WTC11 (cell line): ENCODE data around the gene EYS. TPM values are rescaled to one million over a fixed set of nuclear protein-coding genes. Genes with fewer than 3 reads are reported as not detected.

Experiments
- ATAC-seq: fragments of 200-7000 bp; cut with Tn5 transposase; 2 replicates; pipeline ENCODE4 v1.10.0; 2021; ENCODE audit warnings: mild to moderate bottlenecking, moderate library complexity
- CTCF ChIA-PET: fragments of 300-600 bp; sonication (Branson Sonifier 250); formaldehyde crosslinking; loops from one replicate; lab custom pipeline; 2021; ENCODE audit warnings: antibody characterized with exemption; lab: Charles Lee
- POLR2A ChIA-PET: fragments of 350-600 bp; sonication (Branson Sonifier 250); formaldehyde crosslinking; loops from one replicate; lab custom pipeline; 2021; ENCODE audit warnings: antibody characterized with exemption; lab: Charles Lee
- DNase-seq: peaks from one replicate; pipeline ENCODE4 v3.0.0; 2021; ENCODE audit warnings: low spot score
- H3K27ac Mint-ChIP-seq: 2 replicates; pipeline ENCODE4 v1.8.0; 2021; ENCODE audit warnings: mixed read lengths
- H3K27me3 Mint-ChIP-seq: 2 replicates; pipeline ENCODE4 v1.8.0; 2021; ENCODE audit warnings: low read depth, mild to moderate bottlenecking, moderate library complexity, mixed read lengths
- H3K36me3 Mint-ChIP-seq: 2 replicates; pipeline ENCODE4 v1.8.0; 2021; ENCODE audit warnings: mixed read lengths
- H3K4me1 Mint-ChIP-seq: 2 replicates; pipeline ENCODE4 v1.8.0; 2022; ENCODE audit warnings: mixed read lengths
- H3K4me3 Mint-ChIP-seq: 2 replicates; pipeline ENCODE4 v1.8.0; 2021; ENCODE audit warnings: mild to moderate bottlenecking, moderate library complexity, mixed read lengths
- H3K9me3 Mint-ChIP-seq: 2 replicates; pipeline ENCODE4 v1.8.0; 2021; ENCODE audit warnings: mixed read lengths
- ARID4B ChIP-seq: sonication (generic); formaldehyde crosslinking; IDR thresholded peaks from 2 replicates; pipeline ENCODE4 v1.8.0; 2023; ENCODE audit warnings: missing genetic modification reagents, mild to moderate bottlenecking, borderline replicate concordance
- ATF3 ChIP-seq: sonication (generic); formaldehyde crosslinking; conservative IDR thresholded peaks from 2 replicates; pipeline ENCODE4 v1.8.1; 2022; ENCODE audit warnings: mild to moderate bottlenecking, missing genetic modification reagents
- ERG ChIP-seq: fragments of 250-450 bp; sonication (Bioruptor Pico); IDR thresholded peaks from 2 replicates; pipeline ENCODE4 v1.8.0; 2021; ENCODE audit warnings: mild to moderate bottlenecking
- ESRRA ChIP-seq: sonication (generic); formaldehyde crosslinking; IDR thresholded peaks from 2 replicates; pipeline ENCODE4 v1.8.1; 2022; ENCODE audit warnings: mild to moderate bottlenecking, missing genetic modification reagents, borderline replicate concordance
- ETV6 ChIP-seq: sonication (generic); formaldehyde crosslinking; IDR thresholded peaks from 2 replicates; pipeline ENCODE4 v1.8.1; 2022; ENCODE audit warnings: mild to moderate bottlenecking, missing genetic modification reagents
- GRHL2 ChIP-seq: fragments of 250-450 bp; sonication (Bioruptor Pico); IDR thresholded peaks from 2 replicates; pipeline ENCODE4 v1.8.0; 2022; ENCODE audit warnings: mild to moderate bottlenecking, moderate library complexity; ENCODE audit not compliant: insufficient replicate concordance, severe bottlenecking
- HMGA2 ChIP-seq: fragments of 250-450 bp; sonication (Bioruptor Pico); IDR thresholded peaks from 2 replicates; pipeline ENCODE4 v1.4.0; 2021; ENCODE audit warnings: mild to moderate bottlenecking, moderate library complexity
- IRF1 ChIP-seq: sonication (generic); formaldehyde crosslinking; IDR thresholded peaks from 2 replicates; pipeline ENCODE4 v1.8.0; 2023; ENCODE audit warnings: missing genetic modification reagents
- IRF2 ChIP-seq: sonication (generic); formaldehyde crosslinking; IDR thresholded peaks from 2 replicates; pipeline ENCODE4 v1.8.0; 2022; ENCODE audit warnings: low read depth, missing genetic modification reagents, borderline replicate concordance
- JAZF1 ChIP-seq: fragments of 250-450 bp; sonication (Bioruptor Pico); IDR thresholded peaks from 2 replicates; pipeline ENCODE4 v1.9.0; 2021; ENCODE audit warnings: moderate library complexity, mild to moderate bottlenecking, inconsistent platforms
- KAT7 ChIP-seq: sonication (generic); formaldehyde crosslinking; IDR thresholded peaks from 2 replicates; pipeline ENCODE4 v1.8.1; 2023; ENCODE audit warnings: missing genetic modification reagents, mild to moderate bottlenecking, borderline replicate concordance
- MLX ChIP-seq: sonication (generic); formaldehyde crosslinking; IDR thresholded peaks from 2 replicates; pipeline ENCODE4 v1.8.1; 2023; ENCODE audit warnings: mild to moderate bottlenecking, missing genetic modification reagents, moderate library complexity
- RELA ChIP-seq: sonication (generic); formaldehyde crosslinking; IDR thresholded peaks from 2 replicates; pipeline ENCODE4 v1.8.1; 2022; ENCODE audit warnings: missing genetic modification reagents, mild to moderate bottlenecking, borderline replicate concordance
- ZNF219 ChIP-seq: sonication (generic); formaldehyde crosslinking; IDR thresholded peaks from 2 replicates; pipeline ENCODE4 v1.8.0; 2023; ENCODE audit warnings: missing genetic modification reagents, mild to moderate bottlenecking, borderline replicate concordance
- ZNF512 ChIP-seq: sonication (generic); formaldehyde crosslinking; IDR thresholded peaks from 2 replicates; pipeline ENCODE4 v1.8.1; 2022; ENCODE audit warnings: missing genetic modification reagents, borderline replicate concordance
- ZSCAN18 ChIP-seq: fragments of 250-450 bp; sonication (Bioruptor Pico); IDR thresholded peaks from 2 replicates; pipeline ENCODE4 v2.1.2; 2022; ENCODE audit warnings: mild to moderate bottlenecking, moderate library complexity
- total RNA-seq: library from RNA; stranded (reverse); gene quantifications from 3 replicates; pipeline ENCODE4 v1.2.3, GENCODE V29; 2021

Gene EYS
- total RNA-seq, 1 experiment from 2014 or later = not detected

- Mint-ChIP-seq H3K27me3 (peaks cover 6% of the 10 kb centered on the region), H3K4me1 (peaks cover 3% of the 10 kb centered on the region), H3K4me3 (no peak overlapping the region), H3K36me3 (peaks cover 8% of the 10 kb centered on the region), H3K9me3 (peaks cover 32% of the 10 kb centered on the region), H3K27ac (no peak overlapping the region)
- TF ChIP-seq HMGA2 (CRISPR knock-in tag) (peak; percentile 96; the same call in 1 of the 2 replicates), RELA (CRISPR knock-in tag) (no peak), JAZF1 (CRISPR knock-in tag) (no peak), ATF3 (CRISPR knock-in tag) (no peak), ETV6 (no peak)
- ATAC-seq = no peak
- DNase-seq = no peak
- CTCF ChIA-PET = no interaction called here
- POLR2A ChIA-PET = no interaction called here
Measured at GRCh38 chr6:64948261-64948660, 758.8 kb downstream of the EYS start.

- Mint-ChIP-seq H3K9me3 (peaks cover 40% of the 10 kb centered on the region), H3K27me3 (peaks cover 6% of the 10 kb centered on the region), H3K4me3 (no peak overlapping the region), H3K36me3 (peaks cover 23% of the 10 kb centered on the region), H3K4me1 (peaks cover 3% of the 10 kb centered on the region), H3K27ac (no peak overlapping the region)
- DNase-seq (no peak), ATAC-seq (no peak)
- ChIA-PET POLR2A (no interaction called here), CTCF (no interaction called here)
- no peak for TF ChIP-seq ZNF512 (CRISPR knock-in tag)
- TF ChIP-seq, all 79 proteins: peak for 0
Measured at GRCh38 chr6:64945450-64945849, 761.6 kb downstream of the EYS start.

- DNase-seq (no peak), ATAC-seq (no peak)
- ChIA-PET POLR2A (no interaction called here), CTCF (no interaction called here)
- Mint-ChIP-seq H3K4me3 (no peak overlapping the region), H3K27me3 (no peaks in the 10 kb centered on the region), H3K4me1 (0 out of 2 replicates have a peak, but pooled peaks cover 3% of the 10 kb centered on the region), H3K27ac (no peak overlapping the region), H3K36me3 (peaks cover 4% of the 10 kb centered on the region; the same call in 1 of the 2 replicates), H3K9me3 (peaks cover 30% of the 10 kb centered on the region)
- TF ChIP-seq ZSCAN18 = no peak
- no peak for TF ChIP-seq ERG (CRISPR knock-in tag)
- no peak for TF ChIP-seq JAZF1 (CRISPR knock-in tag)
- TF ChIP-seq ESRRA (CRISPR knock-in tag) = no peak
- TF ChIP-seq KAT7 (CRISPR knock-in tag) = no peak
Measured at GRCh38 chr6:64932486-64932885, 774.5 kb downstream of the EYS start.

GRCh38 chr6:64930681-64931080, 776.3 kb downstream of the EYS start:
- CTCF ChIA-PET = no interaction called here
- no peak overlapping the region for H3K4me3 Mint-ChIP-seq

More at GRCh38 chr6:64930681-64931080, 776.3 kb downstream of the EYS start:
- POLR2A ChIA-PET = no interaction called here
- Mint-ChIP-seq H3K36me3 (0 out of 2 replicates have a peak, but pooled peaks cover 2% of the 10 kb centered on the region), H3K4me1 (0 out of 2 replicates have a peak, but pooled peaks cover 3% of the 10 kb centered on the region), H3K27me3 (no peaks in the 10 kb centered on the region), H3K27ac (no peak overlapping the region), H3K9me3 (peaks cover 35% of the 10 kb centered on the region)
- DNase-seq = no peak
- TF ChIP-seq ARID4B (CRISPR knock-in tag) = no peak
- TF ChIP-seq GRHL2 (CRISPR knock-in tag) = no peak
- no peak for TF ChIP-seq MLX
- TF ChIP-seq IRF2 (CRISPR knock-in tag) = no peak
- TF ChIP-seq ZNF219 = no peak
- TF ChIP-seq IRF1 = no peak
- ATAC-seq = no peak
